Pons (tissue), 1 donor: Measurements from ENCODE around the gene YBX2.

ENCODE experiments used
- DNase-seq: peaks from one replicate; pipeline ENCODE4 v3.0.0-alpha.2; 2016; ENCODE audit warnings: low spot score

The YBX2 gene

GRCh38 chr17:7296189-7296861 lies 1.9 kb upstream of the YBX2 start:
- peak; percentile 60 for DNase-seq

- DNase-seq = no peak
Measured at GRCh38 chr17:7295230-7296180, 1.1 kb upstream of the YBX2 start.

- no peak for DNase-seq
Measured at GRCh38 chr17:7293816-7294613, 424 bp downstream of the YBX2 start.

- no peak for DNase-seq
Measured at GRCh38 chr17:7293159-7293558, 1.3 kb downstream of the YBX2 start.

- DNase-seq = no peak
Measured at GRCh38 chr17:7292729-7293128, 1.7 kb downstream of the YBX2 start.

GRCh38 chr17:7292194-7292593 lies 2.2 kb downstream of the YBX2 start:
- no peak for DNase-seq

- no peak for DNase-seq
Measured at GRCh38 chr17:7290685-7291084, 3.8 kb downstream of the YBX2 start.

- no peak for DNase-seq
Measured at GRCh38 chr17:7290166-7290565, 4.3 kb downstream of the YBX2 start.

- DNase-seq = no peak
Measured at GRCh38 chr17:7289256-7290032, 5.0 kb downstream of the YBX2 start.

- DNase-seq = no peak
Measured at GRCh38 chr17:7285679-7286078, 8.8 kb downstream of the YBX2 start.

- DNase-seq = no peak
Measured at GRCh38 chr17:7284911-7285310, 9.5 kb downstream of the YBX2 start.

GRCh38 chr17:7283471-7284216 lies 10.8 kb downstream of the YBX2 start:
- DNase-seq = no peak

- DNase-seq = no peak
Measured at GRCh38 chr17:7282752-7283321, 11.6 kb downstream of the YBX2 start.

GRCh38 chr17:7281953-7282751 lies 12.3 kb downstream of the YBX2 start:
- DNase-seq = no peak

GRCh38 chr17:7281074-7281952 lies 13.1 kb downstream of the YBX2 start, which contains the start of gene SLC2A4:
SLC2A4 (plus strand) TSS chr17:7281718; CDS start chr17:7281935, 217 bp downstream.
- DNase-seq = peak; percentile 76

- DNase-seq = peak; percentile 67
Measured at GRCh38 chr17:7280519-7281073, 13.8 kb downstream of the YBX2 start.

GRCh38 chr17:7279448-7279847 lies 15.0 kb downstream of the YBX2 start:
- DNase-seq = no peak

- DNase-seq = no peak
Measured at GRCh38 chr17:7266784-7267183, 27.7 kb downstream of the YBX2 start.

GRCh38 chr17:7263801-7264078 lies 30.7 kb downstream of the YBX2 start:
- no peak for DNase-seq
